ENCODE measurements around the gene DRP2. TPM values are rescaled to one million over a fixed set of nuclear protein-coding genes. Genes with fewer than 3 reads are reported as not detected.

Gene DRP2
- total RNA-seq, 4 donors from 2014 or later, result 0.19 to 2.5 TPM; not detected in 2

DNA sequence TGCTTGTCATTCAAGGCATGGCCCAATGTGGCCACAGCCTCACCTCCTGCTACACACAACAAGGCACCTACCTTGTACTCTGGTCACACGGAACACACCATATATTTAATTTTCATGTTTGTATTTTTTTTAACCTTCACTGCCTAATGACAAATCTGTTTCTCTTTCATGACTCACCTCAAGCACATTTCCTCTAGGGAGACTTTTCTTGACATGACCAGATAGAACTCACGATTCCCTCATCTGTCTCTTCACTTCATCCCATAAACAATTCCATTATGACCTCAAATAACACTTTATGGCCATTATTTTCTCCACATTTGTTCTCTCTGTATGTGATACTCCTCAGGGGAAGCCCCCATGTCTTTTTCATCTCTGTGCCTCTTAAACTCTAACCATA is 11.1 kb downstream of the DRP2 start:
- H3K4me3 ChIP-seq, result no peak overlapping the region
- no peaks in the 10 kb centered on the region for H3K27me3 ChIP-seq
- H3K9me3 ChIP-seq, result no peaks in the 10 kb centered on the region
- H3K4me1 ChIP-seq, result no peaks in the 10 kb centered on the region
- no peak for TF ChIP-seq POLR2A (IDR thresholded peaks at IDR 0.05)
- TF ChIP-seq, protein P1, sequence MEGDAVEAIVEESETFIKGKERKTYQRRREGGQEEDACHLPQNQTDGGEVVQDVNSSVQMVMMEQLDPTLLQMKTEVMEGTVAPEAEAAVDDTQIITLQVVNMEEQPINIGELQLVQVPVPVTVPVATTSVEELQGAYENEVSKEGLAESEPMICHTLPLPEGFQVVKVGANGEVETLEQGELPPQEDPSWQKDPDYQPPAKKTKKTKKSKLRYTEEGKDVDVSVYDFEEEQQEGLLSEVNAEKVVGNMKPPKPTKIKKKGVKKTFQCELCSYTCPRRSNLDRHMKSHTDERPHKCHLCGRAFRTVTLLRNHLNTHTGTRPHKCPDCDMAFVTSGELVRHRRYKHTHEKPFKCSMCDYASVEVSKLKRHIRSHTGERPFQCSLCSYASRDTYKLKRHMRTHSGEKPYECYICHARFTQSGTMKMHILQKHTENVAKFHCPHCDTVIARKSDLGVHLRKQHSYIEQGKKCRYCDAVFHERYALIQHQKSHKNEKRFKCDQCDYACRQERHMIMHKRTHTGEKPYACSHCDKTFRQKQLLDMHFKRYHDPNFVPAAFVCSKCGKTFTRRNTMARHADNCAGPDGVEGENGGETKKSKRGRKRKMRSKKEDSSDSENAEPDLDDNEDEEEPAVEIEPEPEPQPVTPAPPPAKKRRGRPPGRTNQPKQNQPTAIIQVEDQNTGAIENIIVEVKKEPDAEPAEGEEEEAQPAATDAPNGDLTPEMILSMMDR (IDR thresholded peaks at IDR 0.05), result no peak
- H3K36me3 ChIP-seq, result no peaks in the 10 kb centered on the region
- H3K27ac ChIP-seq, result no peak overlapping the region
- no peak for DNase-seq

DNA sequence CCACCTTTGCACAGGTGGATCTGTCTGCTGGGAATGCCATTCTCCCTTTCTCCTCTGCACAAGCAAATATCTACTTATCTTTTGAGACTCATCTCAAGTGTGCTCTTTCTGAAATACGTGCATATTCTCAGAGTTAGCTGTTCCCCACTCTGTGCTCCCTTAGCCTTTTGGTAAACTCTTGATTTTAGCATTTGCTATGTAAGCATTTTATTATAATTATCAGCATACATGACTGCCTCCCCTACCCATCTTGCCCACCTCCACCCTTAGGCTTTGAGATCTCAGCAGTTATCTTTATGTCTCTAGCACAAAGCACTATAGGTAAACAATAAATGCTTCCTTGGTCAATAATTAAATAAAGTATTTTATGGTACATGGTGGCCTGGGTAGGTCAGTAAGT is 11.5 kb downstream of the DRP2 start:
- Histone ChIP-seq H3K27ac (no peak overlapping the region), H3K4me1 (no peaks in the 10 kb centered on the region), H3K9me3 (no peaks in the 10 kb centered on the region), H3K36me3 (no peaks in the 10 kb centered on the region), H3K27me3 (no peaks in the 10 kb centered on the region), H3K4me3 (no peak overlapping the region)
- no peak for DNase-seq
- TF ChIP-seq, protein P1 (IDR thresholded peaks at IDR 0.05), result no peak

DNA sequence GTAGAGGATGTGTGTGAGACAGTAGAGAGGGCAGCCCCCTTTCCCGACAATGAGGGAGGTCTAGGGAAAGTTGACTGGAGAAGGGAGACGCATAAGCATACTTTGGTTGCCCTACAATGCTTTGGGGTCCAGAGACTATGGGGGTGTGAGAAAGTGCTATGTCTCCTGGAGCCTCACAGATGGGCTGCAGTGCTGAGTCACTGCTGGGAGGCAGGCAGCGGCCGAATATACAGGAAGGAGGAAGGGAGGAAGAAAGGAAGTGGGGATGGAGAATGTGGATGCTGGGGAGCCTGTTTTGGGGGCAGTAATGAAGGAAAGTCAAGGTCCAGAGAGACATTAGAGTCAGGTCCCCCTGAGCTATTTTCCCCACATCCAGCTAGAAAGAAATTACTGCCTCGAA is 12.7 kb downstream of the DRP2 start:
- H3K27ac ChIP-seq, result no peak overlapping the region
- H3K9me3 ChIP-seq, result no peaks in the 10 kb centered on the region
- no peak for DNase-seq
- no peaks in the 10 kb centered on the region for H3K27me3 ChIP-seq
- H3K4me1 ChIP-seq, result no peaks in the 10 kb centered on the region
- TF ChIP-seq POLR2A (IDR thresholded peaks at IDR 0.05), result no peak
- TF ChIP-seq, protein P1 (IDR thresholded peaks at IDR 0.05), result no peak
- H3K4me3 ChIP-seq, result no peak overlapping the region
- no peaks in the 10 kb centered on the region for H3K36me3 ChIP-seq

DNA sequence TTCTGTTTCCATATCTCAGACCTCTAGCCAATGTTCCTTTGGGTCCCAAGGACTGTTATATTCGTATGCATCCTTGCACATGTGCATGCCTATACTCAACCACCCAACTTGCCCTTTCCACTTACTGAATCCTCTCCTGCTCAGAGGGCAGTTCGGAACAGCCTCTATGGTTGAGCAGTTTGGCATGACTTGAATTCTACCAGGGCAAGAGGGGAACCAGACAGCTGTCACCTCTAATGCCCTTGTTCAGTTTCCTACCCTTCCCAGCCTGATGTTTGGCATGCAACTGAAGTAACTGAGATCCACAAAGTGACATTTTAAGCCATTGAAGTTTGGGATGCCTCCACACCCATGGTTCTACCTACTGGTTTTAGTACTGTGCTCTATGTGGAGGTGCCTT is 17.5 kb downstream of the DRP2 start:
- Histone ChIP-seq H3K4me1 (no peaks in the 10 kb centered on the region), H3K4me3 (no peak overlapping the region), H3K27ac (no peak overlapping the region), H3K36me3 (no peaks in the 10 kb centered on the region), H3K27me3 (no peaks in the 10 kb centered on the region), H3K9me3 (no peaks in the 10 kb centered on the region)
- no peak for DNase-seq
- TF ChIP-seq, protein P1 (IDR thresholded peaks at IDR 0.05), result no peak
- no peak for TF ChIP-seq POLR2A (IDR thresholded peaks at IDR 0.05)

DNA sequence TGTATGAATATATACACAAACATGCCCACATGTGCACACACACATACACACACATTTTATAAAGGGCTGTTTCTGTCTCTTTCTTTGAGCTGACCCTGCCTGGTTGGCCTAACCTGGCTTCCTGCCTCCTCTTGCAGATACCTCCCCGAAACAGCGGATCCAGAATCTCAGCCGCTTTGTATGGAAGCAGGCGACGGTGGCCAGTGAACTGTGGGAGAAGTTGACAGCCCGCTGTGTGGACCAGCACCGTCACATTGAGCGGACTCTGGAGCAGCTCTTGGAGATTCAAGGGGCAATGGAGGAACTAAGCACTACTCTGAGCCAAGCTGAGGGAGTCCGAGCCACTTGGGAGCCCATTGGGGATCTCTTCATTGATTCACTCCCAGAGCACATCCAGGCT is 21.9 kb downstream of the DRP2 start:
- Histone ChIP-seq H3K9me3 (no peaks in the 10 kb centered on the region), H3K36me3 (no peaks in the 10 kb centered on the region), H3K4me1 (no peaks in the 10 kb centered on the region), H3K27me3 (no peaks in the 10 kb centered on the region), H3K27ac (no peak overlapping the region), H3K4me3 (no peak overlapping the region)
- TF ChIP-seq POLR2A (IDR thresholded peaks at IDR 0.05), result no peak
- TF ChIP-seq, protein P1 (IDR thresholded peaks at IDR 0.05), result no peak
- no peak for DNase-seq

DNA sequence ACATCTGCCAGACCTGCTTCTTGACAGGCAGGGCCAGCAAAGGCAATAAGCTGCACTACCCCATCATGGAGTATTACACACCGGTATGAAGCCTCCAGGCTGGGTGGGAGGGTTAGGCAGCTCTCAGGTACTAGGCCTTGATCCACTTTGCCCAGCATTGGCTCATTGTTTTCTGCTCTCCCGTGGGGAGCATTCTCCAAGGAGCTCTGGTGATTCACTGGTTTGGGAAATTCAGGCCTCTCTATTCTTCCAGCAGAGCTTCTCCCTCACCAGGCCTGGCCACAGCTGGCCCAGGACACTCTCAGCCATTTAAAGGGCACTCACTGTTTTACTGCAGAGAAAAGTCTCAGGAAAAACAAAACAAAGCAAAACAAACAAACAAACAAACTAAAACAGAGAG is 33.0 kb downstream of the DRP2 start:
- TF ChIP-seq POLR2A (IDR thresholded peaks at IDR 0.05), result no peak
- TF ChIP-seq, protein P1 (IDR thresholded peaks at IDR 0.05), result no peak
- Histone ChIP-seq H3K36me3 (no peaks in the 10 kb centered on the region), H3K9me3 (no peaks in the 10 kb centered on the region), H3K27me3 (no peaks in the 10 kb centered on the region), H3K27ac (no peak overlapping the region), H3K4me3 (no peak overlapping the region), H3K4me1 (no peaks in the 10 kb centered on the region)
- no peak for DNase-seq

Measured in Peyer's patch (tissue), 4 donors.